Lower leg skin (tissue), 3 donors: ENCODE measurements around the gene RBMS2.

Experiments
- CTCF ChIP-seq, 3 donors: fragments of 450-650 bp; IDR thresholded peaks; one replicate each; pipeline ENCODE4 v1.5.1; 2016; ENCODE audit warnings: antibody characterized with exemption in 3 of 3, mild to moderate bottlenecking in 3 of 3, moderate library complexity in 2 of 3
- POLR2A ChIP-seq, 2 donors: fragments of 450-650 bp; IDR thresholded peaks; one replicate each; pipeline ENCODE4 v1.6.1; 2016 to 2017; ENCODE audit warnings: antibody characterized with exemption in 2 of 2, mild to moderate bottlenecking in 1 of 2, moderate library complexity in 1 of 2

DNA sequence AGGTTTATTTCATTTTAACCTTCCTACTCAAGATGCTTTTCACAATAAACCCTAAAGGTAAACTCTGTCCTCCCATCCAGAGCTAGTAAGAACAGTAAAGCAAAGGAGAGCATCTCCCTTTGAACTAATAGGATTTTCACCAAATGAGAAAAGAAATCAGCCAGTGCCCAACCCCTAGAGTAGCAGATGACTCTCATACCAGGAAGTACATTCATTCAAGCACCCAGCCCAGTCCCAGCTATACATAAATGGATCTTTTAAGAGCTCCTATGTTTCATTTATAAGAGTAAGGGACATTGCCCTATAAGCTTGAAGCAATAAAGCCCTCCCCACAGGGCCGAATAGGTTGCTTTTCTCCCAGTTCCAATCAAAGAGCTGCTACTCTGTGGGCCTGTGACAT, 100.9 kb downstream of the RBMS2 start:
- TF ChIP-seq CTCF (IDR thresholded peaks at IDR 0.05) = no peak
- no peak for TF ChIP-seq POLR2A (IDR thresholded peaks at IDR 0.05)
